Right lobe of liver (tissue), 4 donors: ENCODE measurements around the gene PARM1.

Experiments used
- POLR2A ChIP-seq: fragments of 450-650 bp; IDR thresholded peaks from one replicate; pipeline ENCODE4 v1.6.1; 2017; ENCODE audit warnings: antibody characterized with exemption, mild to moderate bottlenecking
- TF ChIP-seq, protein P1 (sequence below), 4 donors: fragments of 200-600 bp in 3 of 4; fragments of 450-650 bp in 1 of 4; IDR thresholded peaks; one replicate each; pipeline versions ENCODE4 v1.5.1 to v1.8.0; 2016 to 2022; ENCODE audit warnings: antibody characterized with exemption in 4 of 4, mild to moderate bottlenecking in 2 of 4
- donor health status: DM: no; HTN: no; CAD: no.
- donor health status: DM: no; HTN: no; CAD: no.
- donor health status: DM: no; HTN: yes; CAD: no.

DNA sequence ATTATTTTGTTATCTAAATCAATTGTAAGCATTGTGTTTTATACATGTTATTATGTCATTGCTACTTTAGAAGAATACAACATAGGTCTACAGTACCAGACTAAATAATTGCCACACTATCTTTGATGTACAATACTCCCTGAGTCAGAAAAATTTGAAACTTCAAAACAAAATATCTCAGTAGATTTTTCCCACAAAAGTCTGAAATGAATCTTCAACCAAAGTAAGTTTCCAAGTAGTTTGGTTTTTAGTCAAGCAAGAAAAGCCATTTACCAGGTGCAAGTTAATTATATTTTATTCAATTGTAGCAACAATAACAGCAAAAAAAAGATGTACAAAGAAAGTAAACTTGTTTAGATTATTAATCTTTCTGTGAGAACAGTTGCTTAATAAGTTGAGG is 11.4 kb upstream of the PARM1 start:
- TF ChIP-seq POLR2A, result no peak
- TF ChIP-seq, protein P1, sequence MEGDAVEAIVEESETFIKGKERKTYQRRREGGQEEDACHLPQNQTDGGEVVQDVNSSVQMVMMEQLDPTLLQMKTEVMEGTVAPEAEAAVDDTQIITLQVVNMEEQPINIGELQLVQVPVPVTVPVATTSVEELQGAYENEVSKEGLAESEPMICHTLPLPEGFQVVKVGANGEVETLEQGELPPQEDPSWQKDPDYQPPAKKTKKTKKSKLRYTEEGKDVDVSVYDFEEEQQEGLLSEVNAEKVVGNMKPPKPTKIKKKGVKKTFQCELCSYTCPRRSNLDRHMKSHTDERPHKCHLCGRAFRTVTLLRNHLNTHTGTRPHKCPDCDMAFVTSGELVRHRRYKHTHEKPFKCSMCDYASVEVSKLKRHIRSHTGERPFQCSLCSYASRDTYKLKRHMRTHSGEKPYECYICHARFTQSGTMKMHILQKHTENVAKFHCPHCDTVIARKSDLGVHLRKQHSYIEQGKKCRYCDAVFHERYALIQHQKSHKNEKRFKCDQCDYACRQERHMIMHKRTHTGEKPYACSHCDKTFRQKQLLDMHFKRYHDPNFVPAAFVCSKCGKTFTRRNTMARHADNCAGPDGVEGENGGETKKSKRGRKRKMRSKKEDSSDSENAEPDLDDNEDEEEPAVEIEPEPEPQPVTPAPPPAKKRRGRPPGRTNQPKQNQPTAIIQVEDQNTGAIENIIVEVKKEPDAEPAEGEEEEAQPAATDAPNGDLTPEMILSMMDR (IDR thresholded peaks at IDR 0.05), result no peak
